Breast epithelium (tissue), 4 donors: Measurements from ENCODE around the gene PLA2G2F. TPM values are rescaled to one million over a fixed set of nuclear protein-coding genes. Genes with fewer than 3 reads are reported as not detected.

Experiments used
- DNase-seq, 2 donors: peaks; one replicate each; pipeline ENCODE4 v3.0.0-alpha.2; 2019; ENCODE audit warnings: low spot score in 2 of 2
- H3K27ac ChIP-seq, 2 donors: fragments of 200-600 bp; sonication (generic) in 1 of 2; one replicate each; pipeline ENCODE4 v1.5.1; 2016 to 2019; ENCODE audit warnings: mild to moderate bottlenecking in 1 of 2
- H3K27me3 ChIP-seq, 2 donors: fragments of 200-600 bp; sonication (generic) in 1 of 2; one replicate each; pipeline versions ENCODE4 v1.5.1 to v1.6.0; 2017 to 2019; ENCODE audit warnings: control low read depth in 1 of 2, mild to moderate bottlenecking in 1 of 2
- H3K36me3 ChIP-seq: fragments of 200-600 bp; one replicate; pipeline ENCODE4 v1.5.1; 2019
- H3K4me1 ChIP-seq, 2 donors: fragments of 200-600 bp; sonication (generic); one replicate each; pipeline ENCODE4 v1.5.1; 2016 to 2019; ENCODE audit warnings: control low read depth in 1 of 2
- H3K4me3 ChIP-seq, 3 donors: fragments of 200-600 bp; sonication (generic); 1 replicate in 2 of 3; 2 replicates in 1 of 3; pipeline ENCODE4 v1.5.1; 2016 to 2019; ENCODE audit warnings: mild to moderate bottlenecking in 3 of 3, moderate library complexity in 2 of 3
- H3K9me3 ChIP-seq, 2 donors: fragments of 200-600 bp; sonication (generic) in 1 of 2; one replicate each; pipeline ENCODE4 v1.5.1; 2016 to 2019; ENCODE audit warnings: control low read depth in 1 of 2
- POLR2A ChIP-seq: fragments of 450-650 bp; IDR thresholded peaks from one replicate; pipeline ENCODE4 v1.6.1; 2016; ENCODE audit warnings: antibody characterized with exemption, mild to moderate bottlenecking, moderate library complexity
- POLR2AphosphoS5 ChIP-seq, 3 donors: sonication (generic); formaldehyde crosslinking; IDR thresholded peaks; one replicate each; pipeline ENCODE4 v1.6.1; 2017; ENCODE audit warnings: antibody characterized with exemption in 3 of 3
- intact Hi-C: fragments of 100-400 bp; cut with DNase I; formaldehyde crosslinking; loops from one replicate; pipeline ENCODE4 v1.15.1; 2023; ENCODE audit warnings: low total_unique reads
- total RNA-seq, 3 donors: library from RNA; depleted of rRNA; stranded (reverse); fragments of >200 nt; gene quantifications; one replicate each; pipeline ENCODE4 v1.1.0, GENCODE V29; 2016
- TF ChIP-seq, protein P1 (sequence below), 3 donors: fragments of 450-650 bp; IDR thresholded peaks; one replicate each; pipeline ENCODE4 v1.5.1; 2016 to 2017; ENCODE audit warnings: antibody characterized with exemption in 3 of 3, mild to moderate bottlenecking in 3 of 3, moderate library complexity in 3 of 3

The PLA2G2F gene
- total RNA-seq, 3 donors from 2014 or later: not detected

DNA sequence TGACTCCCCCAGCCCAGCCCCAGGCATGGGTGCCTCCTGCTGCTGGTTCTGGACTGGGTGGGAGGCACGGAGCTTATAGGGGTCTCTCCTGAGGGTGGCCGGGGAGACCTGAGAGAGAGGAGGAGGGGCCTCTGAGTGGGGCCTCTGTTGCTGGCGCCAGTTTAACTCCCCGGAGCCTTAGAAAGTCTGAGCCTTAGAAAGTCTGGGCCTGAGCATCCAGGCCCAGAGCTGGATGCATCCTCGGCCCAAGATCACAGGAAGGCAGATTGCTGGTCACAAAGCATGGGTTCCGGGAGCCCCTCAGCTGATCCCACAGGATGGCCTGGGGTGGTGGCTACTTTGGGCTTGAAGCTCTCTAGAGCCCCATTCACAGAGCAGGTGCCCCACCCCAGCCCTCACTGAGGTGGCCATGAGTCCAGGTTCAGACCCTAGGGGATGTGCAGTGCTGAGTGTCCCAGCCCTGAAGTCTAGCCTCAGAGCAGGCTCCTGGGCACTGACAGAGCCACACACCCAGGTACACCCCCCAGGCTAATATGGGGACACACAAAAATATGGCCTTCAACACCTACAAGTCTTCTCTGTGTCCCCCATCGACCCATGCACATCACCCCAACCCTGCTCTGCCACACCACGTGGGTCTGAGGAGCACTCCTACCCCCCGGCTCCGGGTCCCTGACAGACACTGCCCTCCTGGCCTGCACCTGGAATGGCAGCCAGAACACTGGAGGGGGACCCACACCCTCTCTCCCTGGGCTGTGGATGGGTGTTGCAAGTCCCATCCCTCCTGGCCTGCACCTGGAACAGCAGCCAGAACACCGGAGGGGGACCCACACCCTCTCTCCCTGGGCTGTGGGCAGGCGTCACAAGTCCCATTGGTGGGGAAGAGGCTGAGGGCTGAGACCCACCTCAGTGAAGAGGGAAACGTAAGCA is 9.7 kb downstream of the PLA2G2F start:
- DNase-seq: no peak
- H3K36me3 ChIP-seq: no peaks in the 10 kb centered on the region
- no peak overlapping the region for H3K27ac ChIP-seq
- no peaks in the 10 kb centered on the region for H3K9me3 ChIP-seq
- TF ChIP-seq, protein P1, sequence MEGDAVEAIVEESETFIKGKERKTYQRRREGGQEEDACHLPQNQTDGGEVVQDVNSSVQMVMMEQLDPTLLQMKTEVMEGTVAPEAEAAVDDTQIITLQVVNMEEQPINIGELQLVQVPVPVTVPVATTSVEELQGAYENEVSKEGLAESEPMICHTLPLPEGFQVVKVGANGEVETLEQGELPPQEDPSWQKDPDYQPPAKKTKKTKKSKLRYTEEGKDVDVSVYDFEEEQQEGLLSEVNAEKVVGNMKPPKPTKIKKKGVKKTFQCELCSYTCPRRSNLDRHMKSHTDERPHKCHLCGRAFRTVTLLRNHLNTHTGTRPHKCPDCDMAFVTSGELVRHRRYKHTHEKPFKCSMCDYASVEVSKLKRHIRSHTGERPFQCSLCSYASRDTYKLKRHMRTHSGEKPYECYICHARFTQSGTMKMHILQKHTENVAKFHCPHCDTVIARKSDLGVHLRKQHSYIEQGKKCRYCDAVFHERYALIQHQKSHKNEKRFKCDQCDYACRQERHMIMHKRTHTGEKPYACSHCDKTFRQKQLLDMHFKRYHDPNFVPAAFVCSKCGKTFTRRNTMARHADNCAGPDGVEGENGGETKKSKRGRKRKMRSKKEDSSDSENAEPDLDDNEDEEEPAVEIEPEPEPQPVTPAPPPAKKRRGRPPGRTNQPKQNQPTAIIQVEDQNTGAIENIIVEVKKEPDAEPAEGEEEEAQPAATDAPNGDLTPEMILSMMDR (IDR thresholded peaks at IDR 0.05): no peak
- no peak for TF ChIP-seq POLR2AphosphoS5 (IDR thresholded peaks at IDR 0.05)
- TF ChIP-seq POLR2A: no peak
- intact Hi-C loops: no loop called here
- no peaks in the 10 kb centered on the region for H3K27me3 ChIP-seq
- no peak overlapping the region for H3K4me3 ChIP-seq
- peaks cover 5 to 7% of the 10 kb centered on the region in 2 donors for H3K4me1 ChIP-seq

DNA sequence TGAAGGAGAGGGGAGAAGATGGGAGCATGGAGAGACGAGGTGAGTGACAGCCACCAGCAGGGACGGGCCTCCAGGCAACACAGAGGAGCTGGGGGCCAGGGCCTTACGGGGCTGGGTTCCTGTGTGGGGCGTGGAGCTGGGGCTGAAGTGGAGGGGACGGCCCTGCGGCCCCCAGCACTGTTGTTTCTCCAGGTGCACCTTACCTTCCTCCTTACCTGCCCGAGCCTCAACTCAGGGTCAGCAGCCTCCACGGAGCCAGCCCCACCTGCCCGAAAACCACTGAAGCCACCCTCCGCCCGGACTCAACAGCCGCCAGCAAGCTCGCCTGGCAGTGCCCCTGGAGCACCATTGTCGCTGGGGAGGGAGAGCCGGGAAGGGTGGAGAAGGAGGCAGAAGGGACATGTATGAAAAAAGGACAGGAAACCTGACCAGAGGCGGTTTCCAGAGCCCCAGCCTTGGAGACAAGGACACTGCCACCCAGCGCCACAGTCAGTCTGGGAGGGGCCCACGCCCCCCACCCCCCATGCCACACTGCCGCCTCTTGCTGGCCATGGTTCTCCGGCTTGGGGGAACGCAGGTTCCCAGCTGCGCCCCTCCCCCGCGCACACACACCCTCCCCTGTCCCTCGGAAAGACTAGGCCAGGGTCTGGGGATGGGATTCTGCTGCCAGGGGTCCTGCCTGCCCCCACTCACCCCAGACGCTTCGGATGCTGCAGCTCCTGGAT is 10.6 kb downstream of the PLA2G2F start:
- no peaks in the 10 kb centered on the region for H3K9me3 ChIP-seq
- H3K27me3 ChIP-seq: no peaks in the 10 kb centered on the region
- peaks cover 5 to 7% of the 10 kb centered on the region in 2 donors for H3K4me1 ChIP-seq
- no peak for DNase-seq
- no peak for TF ChIP-seq POLR2A
- TF ChIP-seq, protein P1 (IDR thresholded peaks at IDR 0.05): no peak
- TF ChIP-seq POLR2AphosphoS5 (IDR thresholded peaks at IDR 0.05): no peak
- H3K4me3 ChIP-seq: no peak overlapping the region
- H3K36me3 ChIP-seq: no peaks in the 10 kb centered on the region
- H3K27ac ChIP-seq: no peak overlapping the region
- intact Hi-C loops: loop anchor here (10.0 kb wide), 1 partner anchor 235 kb away; no protein-coding TSS in a partner anchor

DNA sequence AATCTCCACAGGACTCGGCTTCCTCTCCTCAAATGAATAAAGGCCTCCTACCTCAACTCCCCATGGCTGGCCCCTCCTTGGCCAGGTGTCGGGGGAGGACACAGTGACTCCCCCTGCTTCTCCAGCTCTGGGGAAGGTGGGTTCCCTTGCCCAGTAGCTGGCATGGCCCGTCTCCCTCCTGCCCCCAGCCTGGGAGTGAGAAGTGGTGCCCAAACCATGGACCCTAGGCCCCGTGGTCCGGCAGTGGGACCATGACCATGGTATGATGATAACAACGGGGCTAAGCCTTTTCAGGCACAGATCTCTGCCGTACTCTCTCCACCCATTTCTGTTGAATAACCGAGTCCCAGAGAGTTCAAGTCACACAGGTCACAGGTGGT is 11.2 kb downstream of the PLA2G2F start:
- Histone ChIP-seq H3K27ac (no peak overlapping the region), H3K4me3 (no peak overlapping the region), H3K27me3 (no peaks in the 10 kb centered on the region), H3K9me3 (no peaks in the 10 kb centered on the region), H3K4me1 (peaks cover 5 to 7% of the 10 kb centered on the region in 2 donors), H3K36me3 (no peaks in the 10 kb centered on the region)
- intact Hi-C loops: loop anchor here (10.0 kb wide), 1 partner anchor 236 kb away; no protein-coding TSS in a partner anchor
- TF ChIP-seq POLR2AphosphoS5 (IDR thresholded peaks at IDR 0.05): no peak
- TF ChIP-seq, protein P1 (IDR thresholded peaks at IDR 0.05): no peak
- TF ChIP-seq POLR2A: no peak
- no peak for DNase-seq

DNA sequence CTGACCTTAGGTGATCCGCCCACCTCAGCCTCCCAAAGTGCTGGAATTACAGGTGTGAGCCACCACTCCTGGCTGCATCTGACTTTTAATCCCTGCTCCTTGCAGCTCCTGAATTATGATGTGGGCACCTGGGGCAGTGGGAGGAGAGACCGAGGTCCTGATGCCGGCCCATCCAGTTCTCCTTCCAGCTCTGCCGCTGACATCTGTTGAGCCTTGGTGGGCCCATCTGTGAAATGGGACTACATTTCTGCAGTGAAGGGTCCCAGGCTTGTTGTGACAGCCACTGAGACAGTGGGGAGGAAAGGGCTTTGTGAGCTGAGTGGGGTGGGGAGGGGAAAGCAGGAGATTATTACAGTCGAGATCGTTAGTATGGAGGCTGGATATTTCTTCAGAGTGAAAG is 11.8 kb downstream of the PLA2G2F start:
- TF ChIP-seq POLR2AphosphoS5 (IDR thresholded peaks at IDR 0.05): no peak
- TF ChIP-seq POLR2A: no peak
- TF ChIP-seq, protein P1 (IDR thresholded peaks at IDR 0.05): no peak
- H3K9me3 ChIP-seq: no peaks in the 10 kb centered on the region
- no peaks in the 10 kb centered on the region for H3K36me3 ChIP-seq
- intact Hi-C loops: loop anchor here (10.0 kb wide), 1 partner anchor 236 kb away; no protein-coding TSS in a partner anchor
- no peak overlapping the region for H3K4me3 ChIP-seq
- H3K4me1 ChIP-seq: peaks cover 5 to 7% of the 10 kb centered on the region in 2 donors
- H3K27ac ChIP-seq: no peak overlapping the region
- DNase-seq: no peak
- H3K27me3 ChIP-seq: no peaks in the 10 kb centered on the region
